Panc1 (cell line): Measurements from ENCODE around the gene ADARB2. TPM values are rescaled to one million over a fixed set of nuclear protein-coding genes. Genes with fewer than 3 reads are reported as not detected.

Source experiments
- ATAC-seq: fragments of 200-7000 bp; cut with Tn5 transposase; 2 replicates; pipeline ENCODE4 v1.9.1; 2020; ENCODE audit warnings: mild to moderate bottlenecking, moderate library complexity
- BruUV-seq: library from RNA; stranded (reverse); fragments of 400-500 nt; replicated peaks from 2 replicates; lab custom pipeline; 2021; lab: Mats Ljungman, UMichigan
- CTCF ChIA-PET: fragments of 300-600 bp; sonication (Branson Sonifier 250); formaldehyde crosslinking; loops from one replicate; lab custom pipeline; 2022; ENCODE audit warnings: antibody characterized with exemption; lab: Charles Lee
- POLR2A ChIA-PET: fragments of 300-600 bp; sonication (Branson Sonifier 250); formaldehyde crosslinking; loops from one replicate; lab custom pipeline; 2022; ENCODE audit warnings: antibody characterized with exemption; lab: Charles Lee
- DNase-seq: peaks from one replicate; pipeline ENCODE4 v3.0.0-alpha.2; 2010; ENCODE audit warnings: low read depth, low spot score
- H3K27ac ChIP-seq: 2 replicates; pipeline ENCODE4 v1.5.1; 2011; ENCODE audit warnings: mild to moderate bottlenecking, low read length, inconsistent platforms
- H3K27me3 ChIP-seq: fragments of 200-500 bp; sonication (Bioruptor generic); 2 replicates; pipeline ENCODE4 v1.6.0; 2014; ENCODE audit warnings: low read length, inconsistent platforms; ENCODE audit not compliant: control insufficient read depth, insufficient read depth
- H3K36me3 ChIP-seq: fragments of 200-500 bp; sonication (Bioruptor generic); 2 replicates; pipeline ENCODE4 v1.5.1; 2014; ENCODE audit warnings: inconsistent platforms, mild to moderate bottlenecking, low read length, moderate library complexity; ENCODE audit not compliant: control insufficient read depth, insufficient read depth
- H3K4me1 ChIP-seq: 2 replicates; pipeline ENCODE4 v1.5.1; 2011; ENCODE audit warnings: inconsistent platforms, mild to moderate bottlenecking, low read length, moderate library complexity; ENCODE audit not compliant: control insufficient read depth, insufficient read depth
- H3K4me3 ChIP-seq, 2 experiments: 2 replicates each; pipeline ENCODE4 v1.5.1; 2011 to 2012; ENCODE audit warnings: low read depth in 2 of 2, low read length in 2 of 2, mild to moderate bottlenecking in 2 of 2, inconsistent platforms in 1 of 2, moderate library complexity in 1 of 2
- H3K9me3 ChIP-seq: fragments of 200-500 bp; sonication (Bioruptor generic); 2 replicates; pipeline ENCODE4 v1.5.1; 2014; ENCODE audit warnings: low read depth, mild to moderate bottlenecking, inconsistent platforms, low read length, moderate library complexity; ENCODE audit not compliant: control insufficient read depth, insufficient read depth
- CTCF ChIP-seq: fragments of 450-650 bp; IDR thresholded peaks from 2 replicates; pipeline ENCODE4 v1.5.1; 2017; ENCODE audit warnings: mild to moderate bottlenecking
- POLR2AphosphoS5 ChIP-seq: IDR thresholded peaks from 2 replicates; pipeline ENCODE4 v1.6.1; 2012; ENCODE audit warnings: mild to moderate bottlenecking, low read depth, low read length, moderate library complexity
- SIN3A ChIP-seq: IDR thresholded peaks from 2 replicates; pipeline ENCODE4 v1.6.1; 2012; ENCODE audit warnings: low read depth, mild to moderate bottlenecking, low read length, moderate library complexity, borderline replicate concordance; ENCODE audit not compliant: insufficient read depth
- TCF7L2 ChIP-seq: IDR thresholded peaks from 2 replicates; pipeline ENCODE4 v1.6.1; 2011; ENCODE audit warnings: mild to moderate bottlenecking, low read depth, low read length, inconsistent platforms
- in situ Hi-C: cut with HindIII; loops from 2 replicates; pipeline ENCODE4 v1.10.0; 2016; ENCODE audit warnings: low sequenced_read_pairs, low pct_unique_long_range_greater_than_20kb
- intact Hi-C: fragments of 100-400 bp; cut with micrococcal nuclease; formaldehyde crosslinking; loops from one replicate; pipeline ENCODE4 v1.10.0; 2022; ENCODE audit not compliant: unreplicated experiment
- total RNA-seq: library from RNA; stranded (reverse); gene quantifications from one replicate; pipeline ENCODE4 v1.2.1, GENCODE V29; 2021; ENCODE audit not compliant: unreplicated experiment
- TF ChIP-seq, protein P1 (sequence below), 2 experiments: IDR thresholded peaks; 2 replicates each; pipeline ENCODE4 v1.6.1; 2011 to 2012; ENCODE audit warnings: low read depth in 2 of 2, control low read depth in 1 of 2, low read length in 1 of 2, mild to moderate bottlenecking in 1 of 2, moderate library complexity in 1 of 2; ENCODE audit not compliant: insufficient read depth in 1 of 2

The ADARB2 gene
- total RNA-seq, 1 experiment from 2014 or later, result 0.31 TPM

GRCh38 chr10:1281405-1281782 lies 455.9 kb downstream of the ADARB2 start:
- CTCF ChIA-PET, result no interaction called here
- intact Hi-C loops (no loop called here), in situ Hi-C loops (no loop called here)
- no peak for TF ChIP-seq TCF7L2
- TF ChIP-seq CTCF, result no peak
- no peak for TF ChIP-seq SIN3A
- TF ChIP-seq, protein P1, sequence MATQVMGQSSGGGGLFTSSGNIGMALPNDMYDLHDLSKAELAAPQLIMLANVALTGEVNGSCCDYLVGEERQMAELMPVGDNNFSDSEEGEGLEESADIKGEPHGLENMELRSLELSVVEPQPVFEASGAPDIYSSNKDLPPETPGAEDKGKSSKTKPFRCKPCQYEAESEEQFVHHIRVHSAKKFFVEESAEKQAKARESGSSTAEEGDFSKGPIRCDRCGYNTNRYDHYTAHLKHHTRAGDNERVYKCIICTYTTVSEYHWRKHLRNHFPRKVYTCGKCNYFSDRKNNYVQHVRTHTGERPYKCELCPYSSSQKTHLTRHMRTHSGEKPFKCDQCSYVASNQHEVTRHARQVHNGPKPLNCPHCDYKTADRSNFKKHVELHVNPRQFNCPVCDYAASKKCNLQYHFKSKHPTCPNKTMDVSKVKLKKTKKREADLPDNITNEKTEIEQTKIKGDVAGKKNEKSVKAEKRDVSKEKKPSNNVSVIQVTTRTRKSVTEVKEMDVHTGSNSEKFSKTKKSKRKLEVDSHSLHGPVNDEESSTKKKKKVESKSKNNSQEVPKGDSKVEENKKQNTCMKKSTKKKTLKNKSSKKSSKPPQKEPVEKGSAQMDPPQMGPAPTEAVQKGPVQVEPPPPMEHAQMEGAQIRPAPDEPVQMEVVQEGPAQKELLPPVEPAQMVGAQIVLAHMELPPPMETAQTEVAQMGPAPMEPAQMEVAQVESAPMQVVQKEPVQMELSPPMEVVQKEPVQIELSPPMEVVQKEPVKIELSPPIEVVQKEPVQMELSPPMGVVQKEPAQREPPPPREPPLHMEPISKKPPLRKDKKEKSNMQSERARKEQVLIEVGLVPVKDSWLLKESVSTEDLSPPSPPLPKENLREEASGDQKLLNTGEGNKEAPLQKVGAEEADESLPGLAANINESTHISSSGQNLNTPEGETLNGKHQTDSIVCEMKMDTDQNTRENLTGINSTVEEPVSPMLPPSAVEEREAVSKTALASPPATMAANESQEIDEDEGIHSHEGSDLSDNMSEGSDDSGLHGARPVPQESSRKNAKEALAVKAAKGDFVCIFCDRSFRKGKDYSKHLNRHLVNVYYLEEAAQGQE (IDR thresholded peaks at IDR 0.05; ENCODE audit: insufficient read depth in 1 of 2, low read depth in 2 of 2, low read length in 1 of 2), result no peak
- TF ChIP-seq POLR2AphosphoS5, result no peak
- ATAC-seq, result no peak
- H3K9me3 ChIP-seq, result no peaks in the 10 kb centered on the region
- H3K4me1 ChIP-seq, result no peaks in the 10 kb centered on the region
- POLR2A ChIA-PET, result no interaction called here
- no peak for DNase-seq
- no peaks in the 10 kb centered on the region for H3K36me3 ChIP-seq
- no TSS peak for BruUV-seq
- no peak overlapping the region for H3K27ac ChIP-seq
- H3K4me3 ChIP-seq, result no peak overlapping the region
- H3K27me3 ChIP-seq, result 0 out of 2 replicates have a peak, but pooled peaks cover 3% of the 10 kb centered on the region

GRCh38 chr10:1280466-1281404 lies 456.6 kb downstream of the ADARB2 start:
- no peak for ATAC-seq
- H3K4me1 ChIP-seq, result no peaks in the 10 kb centered on the region
- H3K27ac ChIP-seq, result no peak overlapping the region
- no peaks in the 10 kb centered on the region for H3K36me3 ChIP-seq
- 0 out of 2 replicates have a peak, but pooled peaks cover 3% of the 10 kb centered on the region for H3K27me3 ChIP-seq
- TF ChIP-seq, protein P1 (IDR thresholded peaks at IDR 0.05; ENCODE audit: insufficient read depth in 1 of 2, low read depth in 2 of 2, low read length in 1 of 2), result no peak
- TF ChIP-seq POLR2AphosphoS5, result no peak
- TF ChIP-seq TCF7L2, result no peak
- no peak for TF ChIP-seq SIN3A
- TF ChIP-seq CTCF, result no peak
- intact Hi-C loops (no loop called here), in situ Hi-C loops (no loop called here)
- CTCF ChIA-PET, result no interaction called here
- no TSS peak for BruUV-seq
- POLR2A ChIA-PET, result no interaction called here
- no peak overlapping the region for H3K4me3 ChIP-seq
- H3K9me3 ChIP-seq, result no peaks in the 10 kb centered on the region
- no peak for DNase-seq
